ENCODE measurements around the gene MYOG.

Gene MYOG

GRCh38 chr1:203124546-203125317 is 38.9 kb upstream of the MYOG start:
- no peaks in the 10 kb centered on the region for H3K36me3 Mint-ChIP-seq (ENCODE audit: low read depth)
- peaks cover 9% of the 10 kb centered on the region for H3K4me1 Mint-ChIP-seq (ENCODE audit: low read depth)
- peaks cover 68% of the 10 kb centered on the region for H3K27me3 Mint-ChIP-seq (ENCODE audit: low read depth)
- no peak for DNase-seq (ENCODE audit: low spot score)
- H3K4me3 Mint-ChIP-seq = no peak overlapping the region
- H3K27ac Mint-ChIP-seq = no peak overlapping the region
- H3K9me3 Mint-ChIP-seq = no peaks in the 10 kb centered on the region

GRCh38 chr1:203124011-203124410 is 38.2 kb upstream of the MYOG start:
- Mint-ChIP-seq H3K4me3 (no peak overlapping the region), H3K27ac (no peak overlapping the region), H3K9me3 (no peaks in the 10 kb centered on the region), H3K27me3 (ENCODE audit: low read depth) (peaks cover 64% of the 10 kb centered on the region), H3K36me3 (ENCODE audit: low read depth) (no peaks in the 10 kb centered on the region), H3K4me1 (ENCODE audit: low read depth) (peaks cover 9% of the 10 kb centered on the region)
- DNase-seq (ENCODE audit: low spot score) = no peak

- Mint-ChIP-seq H3K9me3 (no peaks in the 10 kb centered on the region), H3K36me3 (ENCODE audit: low read depth) (no peaks in the 10 kb centered on the region), H3K4me1 (ENCODE audit: low read depth) (peaks cover 5% of the 10 kb centered on the region), H3K27me3 (ENCODE audit: low read depth) (peaks cover 59% of the 10 kb centered on the region), H3K27ac (no peak overlapping the region), H3K4me3 (no peak overlapping the region)
- DNase-seq (ENCODE audit: low spot score) = no peak
Measured at GRCh38 chr1:203122159-203122558, 36.3 kb upstream of the MYOG start.

- peaks cover 4% of the 10 kb centered on the region for H3K4me1 Mint-ChIP-seq (ENCODE audit: low read depth)
- peaks cover 54% of the 10 kb centered on the region for H3K27me3 Mint-ChIP-seq (ENCODE audit: low read depth)
- H3K9me3 Mint-ChIP-seq = no peaks in the 10 kb centered on the region
- no peak overlapping the region for H3K4me3 Mint-ChIP-seq
- no peaks in the 10 kb centered on the region for H3K36me3 Mint-ChIP-seq (ENCODE audit: low read depth)
- H3K27ac Mint-ChIP-seq = no peak overlapping the region
- DNase-seq (ENCODE audit: low spot score) = no peak
Measured at GRCh38 chr1:203121186-203122015, 35.6 kb upstream of the MYOG start.

GRCh38 chr1:203120325-203121153 is 34.7 kb upstream of the MYOG start:
- Mint-ChIP-seq H3K4me1 (ENCODE audit: low read depth) (peaks cover 4% of the 10 kb centered on the region), H3K36me3 (ENCODE audit: low read depth) (no peaks in the 10 kb centered on the region), H3K4me3 (no peak overlapping the region), H3K27ac (no peak overlapping the region), H3K9me3 (no peaks in the 10 kb centered on the region), H3K27me3 (ENCODE audit: low read depth) (peaks cover 45% of the 10 kb centered on the region)
- no peak for DNase-seq (ENCODE audit: low spot score)

GRCh38 chr1:203117611-203118575 is 32.1 kb upstream of the MYOG start:
- no peaks in the 10 kb centered on the region for H3K36me3 Mint-ChIP-seq (ENCODE audit: low read depth)
- peaks cover 4% of the 10 kb centered on the region for H3K4me1 Mint-ChIP-seq (ENCODE audit: low read depth)
- peaks cover 33% of the 10 kb centered on the region for H3K27me3 Mint-ChIP-seq (ENCODE audit: low read depth)
- no peaks in the 10 kb centered on the region for H3K9me3 Mint-ChIP-seq
- H3K4me3 Mint-ChIP-seq = no peak overlapping the region
- DNase-seq (ENCODE audit: low spot score) = no peak
- no peak overlapping the region for H3K27ac Mint-ChIP-seq

GRCh38 chr1:203116091-203116820 is 30.4 kb upstream of the MYOG start:
- no peaks in the 10 kb centered on the region for H3K36me3 Mint-ChIP-seq (ENCODE audit: low read depth)
- DNase-seq (ENCODE audit: low spot score) = no peak
- no peak overlapping the region for H3K27ac Mint-ChIP-seq
- H3K27me3 Mint-ChIP-seq (ENCODE audit: low read depth) = peaks cover 31% of the 10 kb centered on the region
- no peaks in the 10 kb centered on the region for H3K4me1 Mint-ChIP-seq (ENCODE audit: low read depth)
- H3K9me3 Mint-ChIP-seq = no peaks in the 10 kb centered on the region
- no peak overlapping the region for H3K4me3 Mint-ChIP-seq

- DNase-seq (ENCODE audit: low spot score) = no peak
- no peaks in the 10 kb centered on the region for H3K9me3 Mint-ChIP-seq
- peaks cover 24% of the 10 kb centered on the region for H3K27me3 Mint-ChIP-seq (ENCODE audit: low read depth)
- H3K36me3 Mint-ChIP-seq (ENCODE audit: low read depth) = no peaks in the 10 kb centered on the region
- H3K4me1 Mint-ChIP-seq (ENCODE audit: low read depth) = no peaks in the 10 kb centered on the region
- H3K27ac Mint-ChIP-seq = no peak overlapping the region
- H3K4me3 Mint-ChIP-seq = no peak overlapping the region
Measured at GRCh38 chr1:203114202-203114601, 28.4 kb upstream of the MYOG start.

GRCh38 chr1:203113308-203113707 is 27.5 kb upstream of the MYOG start:
- no peak overlapping the region for H3K4me3 Mint-ChIP-seq
- no peaks in the 10 kb centered on the region for H3K4me1 Mint-ChIP-seq (ENCODE audit: low read depth)
- no peaks in the 10 kb centered on the region for H3K36me3 Mint-ChIP-seq (ENCODE audit: low read depth)
- H3K27ac Mint-ChIP-seq = no peak overlapping the region
- no peak for DNase-seq (ENCODE audit: low spot score)
- H3K9me3 Mint-ChIP-seq = no peaks in the 10 kb centered on the region
- peaks cover 30% of the 10 kb centered on the region for H3K27me3 Mint-ChIP-seq (ENCODE audit: low read depth)

- Mint-ChIP-seq H3K27me3 (ENCODE audit: low read depth) (peaks cover 31% of the 10 kb centered on the region), H3K9me3 (no peaks in the 10 kb centered on the region), H3K4me3 (no peak overlapping the region), H3K27ac (no peak overlapping the region), H3K4me1 (ENCODE audit: low read depth) (no peaks in the 10 kb centered on the region), H3K36me3 (ENCODE audit: low read depth) (no peaks in the 10 kb centered on the region)
- no peak for DNase-seq (ENCODE audit: low spot score)
Measured at GRCh38 chr1:203112475-203112874, 26.7 kb upstream of the MYOG start.

GRCh38 chr1:203104789-203105390 is 19.1 kb upstream of the MYOG start:
- no peak for DNase-seq (ENCODE audit: low spot score)
- Mint-ChIP-seq H3K36me3 (ENCODE audit: low read depth) (no peaks in the 10 kb centered on the region), H3K27me3 (ENCODE audit: low read depth) (peaks cover 32% of the 10 kb centered on the region), H3K9me3 (no peaks in the 10 kb centered on the region), H3K4me1 (ENCODE audit: low read depth) (no peaks in the 10 kb centered on the region), H3K4me3 (no peak overlapping the region), H3K27ac (no peak overlapping the region)

- DNase-seq (ENCODE audit: low spot score) = no peak
- Mint-ChIP-seq H3K4me3 (no peak overlapping the region), H3K27me3 (ENCODE audit: low read depth) (peaks cover 26% of the 10 kb centered on the region), H3K27ac (no peak overlapping the region), H3K36me3 (ENCODE audit: low read depth) (no peaks in the 10 kb centered on the region), H3K9me3 (no peaks in the 10 kb centered on the region), H3K4me1 (ENCODE audit: low read depth) (no peaks in the 10 kb centered on the region)
Measured at GRCh38 chr1:203103829-203104495, 18.1 kb upstream of the MYOG start.

All from T-helper 2 cell treated with Interferon-gamma antibody and Interleukin-4, amounts not matched to agents 5 μg/mL and 100 μg/mL, for 36 hours (primary cell).